CD14-positive monocyte (primary cell): ENCODE measurements around the gene CYSTM1. TPM values are rescaled to one million over a fixed set of nuclear protein-coding genes. Genes with fewer than 3 reads are reported as not detected.

ENCODE experiments used
- DNase-seq, 3 donors: peaks; one replicate each; pipeline ENCODE4 v3.0.0-alpha.2; 2011 to 2022
- H2AFZ ChIP-seq: 2 replicates; pipeline ENCODE4 v1.6.0; 2012; ENCODE audit warnings: mild to moderate bottlenecking, low read depth, low read length, inconsistent platforms; ENCODE audit not compliant: insufficient read depth, poor library complexity, severe bottlenecking
- H3K27ac ChIP-seq, 2 donors: 1 replicate in 1 of 2; 2 replicates in 1 of 2; pipeline ENCODE4 v1.5.1; 2012 to 2013; ENCODE audit warnings: low read length in 2 of 2, control low read depth in 1 of 2, inconsistent platforms in 1 of 2, low read depth in 1 of 2, mild to moderate bottlenecking in 1 of 2
- H3K27me3 ChIP-seq, 2 donors: one replicate each; pipeline versions ENCODE4 v1.6.0 to v1.6.1; 2011 to 2013; ENCODE audit warnings: low read length in 2 of 2; ENCODE audit not compliant: control insufficient read depth in 2 of 2, insufficient read depth in 2 of 2
- H3K36me3 ChIP-seq, 2 donors: replicated peaks in 1 of 2; 1 replicate in 1 of 2; 2 replicates in 1 of 2; pipeline versions ENCODE4 v1.5.1 to v1.6.1; 2012 to 2013; ENCODE audit warnings: low read length in 2 of 2, control low read depth in 1 of 2, inconsistent platforms in 1 of 2, mild to moderate bottlenecking in 1 of 2; ENCODE audit not compliant: insufficient read depth in 2 of 2, control insufficient read depth in 1 of 2
- H3K4me1 ChIP-seq, 2 donors: 1 replicate in 1 of 2; 2 replicates in 1 of 2; pipeline versions ENCODE4 v1.5.1 to v1.6.1; 2012 to 2013; ENCODE audit warnings: low read length in 2 of 2, control low read depth in 1 of 2, inconsistent platforms in 1 of 2, mild to moderate bottlenecking in 1 of 2, moderate library complexity in 1 of 2; ENCODE audit not compliant: insufficient read depth in 2 of 2, control insufficient read depth in 1 of 2
- H3K4me2 ChIP-seq: replicated peaks from 2 replicates; pipeline ENCODE3; 2012; ENCODE audit warnings: low read length, moderate library complexity, mild to moderate bottlenecking; ENCODE audit not compliant: poor library complexity, severe bottlenecking; ENCODE audit errors: extremely low read depth
- H3K4me3 ChIP-seq, 3 experiments: fragments of 200-600 bp in 1 of 3; sonication (generic) in 1 of 3; replicated peaks in 1 of 3; 1 replicate in 2 of 3; 2 replicates in 1 of 3; pipeline ENCODE4 v1.5.1; 2011 to 2013; ENCODE audit warnings: low read length in 3 of 3, mild to moderate bottlenecking in 3 of 3, control low read depth in 2 of 3, low read depth in 2 of 3, inconsistent platforms in 1 of 3, moderate library complexity in 1 of 3
- H3K79me2 ChIP-seq: 2 replicates; pipeline ENCODE4 v1.6.0; 2012; ENCODE audit warnings: mild to moderate bottlenecking, control low read depth, inconsistent platforms, low read length, moderate library complexity; ENCODE audit not compliant: insufficient read depth
- H3K9ac ChIP-seq: 2 replicates; pipeline ENCODE4 v1.6.0; 2017; ENCODE audit warnings: low read length, mild to moderate bottlenecking; ENCODE audit not compliant: insufficient read depth, poor library complexity, severe bottlenecking
- H3K9me3 ChIP-seq, 2 donors: replicated peaks in 1 of 2; 1 replicate in 1 of 2; 2 replicates in 1 of 2; pipeline versions ENCODE4 v1.5.1 to v1.6.1; 2012 to 2013; ENCODE audit warnings: low read length in 2 of 2, control low read depth in 1 of 2; ENCODE audit not compliant: control insufficient read depth in 1 of 2, insufficient read depth in 1 of 2
- H4K20me1 ChIP-seq: 2 replicates; pipeline ENCODE4 v1.6.0; 2012; ENCODE audit warnings: mild to moderate bottlenecking, low read length, control low read depth, moderate library complexity; ENCODE audit not compliant: insufficient read depth
- H3K27ac Mint-ChIP-seq, 7 donors: one replicate each; pipeline ENCODE4 v1.8.0; 2020; ENCODE audit warnings: mild to moderate bottlenecking in 7 of 7, mixed read lengths in 7 of 7, moderate library complexity in 6 of 7, inconsistent platforms in 2 of 7
- H3K27me3 Mint-ChIP-seq, 3 donors: one replicate each; pipeline ENCODE4 v1.8.0; 2021 to 2022; ENCODE audit warnings: low read depth in 3 of 3, mild to moderate bottlenecking in 3 of 3, mixed read lengths in 3 of 3, moderate library complexity in 3 of 3, inconsistent platforms in 1 of 3
- H3K36me3 Mint-ChIP-seq, 2 donors: one replicate each; pipeline ENCODE4 v1.8.0; 2020; ENCODE audit warnings: mixed read lengths in 2 of 2, inconsistent platforms in 1 of 2, mild to moderate bottlenecking in 1 of 2
- H3K4me1 Mint-ChIP-seq: one replicate; pipeline ENCODE4 v1.8.0; 2020; ENCODE audit warnings: mild to moderate bottlenecking, mixed read lengths
- H3K4me3 Mint-ChIP-seq, 2 donors: one replicate each; pipeline ENCODE4 v1.8.0; 2020; ENCODE audit warnings: mild to moderate bottlenecking in 2 of 2, mixed read lengths in 2 of 2, moderate library complexity in 1 of 2
- H3K9me3 Mint-ChIP-seq, 7 donors: one replicate each; pipeline ENCODE4 v1.8.0; 2020 to 2022; ENCODE audit warnings: mixed read lengths in 7 of 7, mild to moderate bottlenecking in 6 of 7, moderate library complexity in 6 of 7, inconsistent platforms in 2 of 7
- CTCF ChIP-seq: fragments of 200-600 bp; IDR thresholded peaks from one replicate; pipeline ENCODE4 v1.8.0; 2022; ENCODE audit warnings: antibody characterized with exemption, mild to moderate bottlenecking
- WGBS: methylation state at CpG from one replicate; pipeline ENCODE4 v1.1.5; 2013; ENCODE audit warnings: missing lambda C conversion rate; ENCODE audit not compliant: insufficient coverage; 5-methylcytosine and 5-hydroxymethylcytosine counted together
- intact Hi-C, 2 donors: fragments of 100-400 bp; cut with micrococcal nuclease; formaldehyde crosslinking; loops; one replicate each; pipeline versions ENCODE4 v1.15.0 to v1.15.1; 2023
- polyA plus RNA-seq, 3 donors: library from polyadenylated mRNA; depleted of rRNA in 1 of 3; unstranded in 2 of 3; stranded (reverse) in 1 of 3; fragments of 300-500 nt in 2 of 3; fragments of >200 nt in 1 of 3; fragmentation: Illumina TruSeq in 2 of 3; gene quantifications; 1 replicate in 2 of 3; 2 replicates in 1 of 3; pipeline ENCODE4 v1.2.3, GENCODE V29; 2012 to 2021

CYSTM1 gene
- polyA plus RNA-seq, 3 donors = 14.0 to 40.0 (median 36.7) TPM

GRCh38 chr5:140181525-140181924, 6.5 kb downstream of the CYSTM1 start:
- Histone ChIP-seq H3K9ac (no peak overlapping the region), H3K4me1 (peaks cover 29 to 31% of the 10 kb centered on the region in 2 donors), H2AFZ (no peak overlapping the region), H3K4me3 (no peak overlapping the region), H3K36me3 (no peaks in the 10 kb centered on the region), H3K4me2 (no peak overlapping the region), H3K9me3 (no peaks in the 10 kb centered on the region), H4K20me1 (no peaks in the 10 kb centered on the region), H3K27me3 (no peaks in the 10 kb centered on the region), H3K27ac (no peak overlapping the region), H3K79me2 (peaks cover 4% of the 10 kb centered on the region)
- Mint-ChIP-seq H3K9me3 (no peaks in the 10 kb centered on the region), H3K36me3 (peaks cover 0 to 4% of the 10 kb centered on the region in 2 donors), H3K27ac (no peak overlapping the region), H3K27me3 (no peaks in the 10 kb centered on the region), H3K4me1 (peaks cover 29% of the 10 kb centered on the region), H3K4me3 (no peak overlapping the region)
- TF ChIP-seq CTCF = no peak
- DNase-seq = no peak
- intact Hi-C loops = loop anchor here in 1 of 2 donors (10.0 kb wide), 1 partner anchor 53 kb away; no protein-coding TSS in a partner anchor
- no CpG with 5 or more reads among the region's 3 CpGs for WGBS

GRCh38 chr5:140182075-140182711, 7.2 kb downstream of the CYSTM1 start:
- Histone ChIP-seq H3K9ac (no peak overlapping the region), H4K20me1 (no peaks in the 10 kb centered on the region), H3K4me2 (no peak overlapping the region), H3K9me3 (no peaks in the 10 kb centered on the region), H3K27ac (peak overlapping the region in 1 of 2 donors; percentile 58), H2AFZ (no peak overlapping the region), H3K4me3 (no peak overlapping the region), H3K27me3 (no peaks in the 10 kb centered on the region), H3K36me3 (no peaks in the 10 kb centered on the region), H3K4me1 (peaks cover 33 to 37% of the 10 kb centered on the region in 2 donors), H3K79me2 (peaks cover 4% of the 10 kb centered on the region)
- WGBS = no CpG with 5 or more reads among the region's 2 CpGs
- Mint-ChIP-seq H3K4me3 (no peak overlapping the region), H3K36me3 (peaks cover 0 to 4% of the 10 kb centered on the region in 2 donors), H3K4me1 (peaks cover 31% of the 10 kb centered on the region), H3K9me3 (no peaks in the 10 kb centered on the region), H3K27ac (peak overlapping the region in 6 of 7 donors; percentile 25 to 89 (median 68)), H3K27me3 (no peaks in the 10 kb centered on the region)
- DNase-seq = no peak
- TF ChIP-seq CTCF = no peak
- intact Hi-C loops = loop anchor here in 1 of 2 donors (10.0 kb wide), 1 partner anchor 53 kb away; no protein-coding TSS in a partner anchor
